NCI-H460 (cell line): ENCODE results near the gene SLC19A1. TPM values are rescaled to one million over a fixed set of nuclear protein-coding genes. Genes with fewer than 3 reads are reported as not detected.

Experiments
- DNase-seq: peaks from one replicate; pipeline ENCODE4 v3.0.0-alpha.2; 2016; ENCODE audit warnings: low read depth; ENCODE audit errors: extremely low read depth
- small RNA-seq, 2 experiments: library from RNA; depleted of rRNA; stranded (forward); fragments of <200 nt; gene quantifications; one replicate each; pipeline ENCODE3, GENCODE V24; 2014
- total RNA-seq: library from RNA; depleted of rRNA; stranded (reverse); fragments of >200 nt; shearing (Covaris generic); gene quantifications from 2 replicates; pipeline ENCODE4 v1.2.3, GENCODE V29; 2014; rRNA removed

SLC19A1 gene
- total RNA-seq, 1 experiment from 2014 or later: 11.5 TPM

DNA sequence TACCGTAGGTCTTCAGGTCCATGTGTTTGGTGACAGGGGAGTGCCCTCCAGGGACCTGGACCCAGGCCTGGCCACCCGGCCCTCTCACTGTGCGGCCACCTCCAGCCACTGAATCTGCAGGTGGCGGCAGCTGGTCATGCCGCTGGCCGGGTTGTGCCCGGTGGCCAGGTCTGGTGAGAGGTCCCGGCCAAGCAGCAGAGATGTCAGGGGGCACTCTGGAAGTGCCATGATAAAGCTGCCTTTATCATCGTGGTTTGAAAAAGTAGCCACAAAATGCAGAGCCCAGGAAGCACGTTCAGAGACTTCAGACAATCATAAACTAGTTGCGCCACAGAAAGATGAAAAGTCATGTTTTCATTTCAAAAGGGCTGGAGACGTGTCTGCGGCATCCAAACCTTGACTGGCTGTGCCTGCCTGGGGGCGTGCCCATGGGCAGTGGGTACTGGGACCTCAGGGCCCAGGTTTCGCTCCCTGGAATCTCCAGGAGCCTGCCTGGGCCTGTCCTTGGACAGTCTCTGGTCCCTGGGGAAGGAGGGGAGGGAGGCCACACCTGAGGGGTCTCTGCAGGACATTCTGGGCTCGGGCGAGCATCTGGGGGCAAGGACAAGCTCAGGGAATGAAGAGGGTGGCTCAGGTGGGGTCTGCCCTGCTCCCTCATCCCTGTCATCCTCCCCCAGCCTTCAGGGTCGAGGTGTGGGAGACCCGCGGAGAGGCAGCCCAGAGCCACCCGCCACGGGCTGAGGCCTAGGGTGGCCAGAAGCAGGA is 92.4 kb downstream of the SLC19A1 start:
- no peak for DNase-seq

DNA sequence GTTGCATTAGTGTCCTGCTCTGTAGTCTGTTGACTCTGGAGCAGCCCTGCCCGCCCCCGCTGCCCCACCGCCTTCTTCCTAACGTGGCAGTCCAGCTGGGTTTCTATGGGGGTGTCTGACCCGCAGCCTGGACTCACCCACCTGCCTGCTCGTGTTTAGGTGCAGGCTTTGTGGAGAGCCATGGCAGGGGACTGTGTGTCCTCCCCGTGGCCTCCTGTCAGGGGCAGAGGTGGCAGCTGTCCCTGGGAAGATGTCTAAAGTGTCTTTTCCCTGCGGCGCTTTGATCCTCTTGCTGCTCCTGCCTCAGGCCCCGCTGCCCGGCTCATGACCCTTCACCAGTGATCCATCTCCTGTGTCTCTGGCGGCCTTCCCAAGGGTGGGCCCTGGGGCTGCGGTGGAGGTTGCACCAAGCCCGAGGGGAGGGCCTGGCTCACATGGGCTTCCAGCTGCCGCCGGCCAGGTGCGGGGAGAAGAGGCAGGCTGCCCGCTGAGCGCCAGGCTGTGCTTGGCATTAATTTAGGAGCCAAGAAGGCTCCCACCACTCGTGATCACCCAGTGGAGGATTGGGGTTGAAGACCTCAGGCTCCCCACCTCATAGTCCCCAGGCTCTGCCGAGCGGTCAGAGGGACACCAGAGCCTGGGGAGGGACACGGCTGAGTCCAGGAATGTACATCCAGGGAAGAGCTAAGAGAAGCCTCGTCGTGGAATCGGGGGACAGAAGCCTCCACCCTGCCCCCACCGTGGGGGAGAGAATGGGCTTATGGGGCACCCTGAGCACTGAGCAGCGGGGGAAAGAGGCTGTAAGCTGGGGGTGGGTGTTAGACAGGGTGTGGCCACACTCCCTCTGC is 93.2 kb downstream of the SLC19A1 start:
- DNase-seq: no peak

DNA sequence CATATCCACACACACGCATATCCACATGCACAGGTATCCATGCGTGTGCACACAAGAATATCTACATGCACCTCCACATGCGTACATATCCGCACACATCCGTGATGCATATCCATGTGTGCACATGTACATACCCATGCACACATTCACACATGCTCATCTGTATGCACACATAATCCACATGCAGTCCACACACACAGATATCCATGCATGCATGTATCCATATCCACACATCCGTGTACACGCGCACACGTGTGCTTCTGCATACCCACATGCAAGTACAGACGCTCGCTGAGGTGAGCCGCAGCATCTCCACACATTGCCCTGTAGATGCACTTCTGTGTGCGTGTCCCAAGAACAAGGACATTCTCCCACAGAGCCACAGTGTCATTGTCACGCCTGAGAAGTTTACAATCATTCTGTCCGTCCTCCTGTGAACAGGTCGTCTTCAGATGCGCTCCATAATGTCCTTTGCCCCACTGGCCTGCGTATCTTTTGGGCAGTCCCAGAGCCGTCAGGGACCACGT is 93.9 kb downstream of the SLC19A1 start:
- no peak for DNase-seq

Small RNAs within 50 kb of the gene (small RNA-seq; reads per million reads assigned to genes)
- gene MIR6815: 0 reads per million in 2 experiments

Other genes starting within 250 kb of the SLC19A1 start
- gene COL18A1, start 137.3 kb downstream of the SLC19A1 start, total RNA-seq: 3.7 and 3.9 TPM in 2 replicates
- gene PCBP3, start 101.3 kb upstream of the SLC19A1 start, total RNA-seq: 24.1 and 24.2 TPM in 2 replicates